Measurements from ENCODE around the gene SAAL1.

DNA sequence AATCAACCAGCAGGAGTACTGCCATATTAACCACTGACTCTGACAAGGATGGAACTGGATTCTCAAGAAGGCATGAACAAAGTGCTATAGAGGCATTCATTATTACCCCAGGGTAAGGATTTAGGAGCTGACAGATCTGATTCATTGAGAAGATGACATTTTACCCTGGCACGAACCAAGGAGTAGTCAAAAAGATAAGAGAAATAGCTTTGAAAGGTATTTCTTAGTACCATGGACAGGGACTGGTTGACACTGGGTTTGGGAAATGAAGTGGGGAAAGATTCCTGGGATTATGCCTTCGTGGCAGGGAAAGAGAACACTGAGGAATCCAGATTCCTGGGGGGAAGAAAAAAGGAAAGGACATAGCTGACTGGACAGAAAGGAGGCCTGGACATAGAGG, 5.1 kb upstream of the SAAL1 start:
- TF ChIP-seq, protein P1, sequence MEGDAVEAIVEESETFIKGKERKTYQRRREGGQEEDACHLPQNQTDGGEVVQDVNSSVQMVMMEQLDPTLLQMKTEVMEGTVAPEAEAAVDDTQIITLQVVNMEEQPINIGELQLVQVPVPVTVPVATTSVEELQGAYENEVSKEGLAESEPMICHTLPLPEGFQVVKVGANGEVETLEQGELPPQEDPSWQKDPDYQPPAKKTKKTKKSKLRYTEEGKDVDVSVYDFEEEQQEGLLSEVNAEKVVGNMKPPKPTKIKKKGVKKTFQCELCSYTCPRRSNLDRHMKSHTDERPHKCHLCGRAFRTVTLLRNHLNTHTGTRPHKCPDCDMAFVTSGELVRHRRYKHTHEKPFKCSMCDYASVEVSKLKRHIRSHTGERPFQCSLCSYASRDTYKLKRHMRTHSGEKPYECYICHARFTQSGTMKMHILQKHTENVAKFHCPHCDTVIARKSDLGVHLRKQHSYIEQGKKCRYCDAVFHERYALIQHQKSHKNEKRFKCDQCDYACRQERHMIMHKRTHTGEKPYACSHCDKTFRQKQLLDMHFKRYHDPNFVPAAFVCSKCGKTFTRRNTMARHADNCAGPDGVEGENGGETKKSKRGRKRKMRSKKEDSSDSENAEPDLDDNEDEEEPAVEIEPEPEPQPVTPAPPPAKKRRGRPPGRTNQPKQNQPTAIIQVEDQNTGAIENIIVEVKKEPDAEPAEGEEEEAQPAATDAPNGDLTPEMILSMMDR (tag by site-specific recombination; IDR thresholded peaks at IDR 0.05): no peak
- TF ChIP-seq, protein P2, sequence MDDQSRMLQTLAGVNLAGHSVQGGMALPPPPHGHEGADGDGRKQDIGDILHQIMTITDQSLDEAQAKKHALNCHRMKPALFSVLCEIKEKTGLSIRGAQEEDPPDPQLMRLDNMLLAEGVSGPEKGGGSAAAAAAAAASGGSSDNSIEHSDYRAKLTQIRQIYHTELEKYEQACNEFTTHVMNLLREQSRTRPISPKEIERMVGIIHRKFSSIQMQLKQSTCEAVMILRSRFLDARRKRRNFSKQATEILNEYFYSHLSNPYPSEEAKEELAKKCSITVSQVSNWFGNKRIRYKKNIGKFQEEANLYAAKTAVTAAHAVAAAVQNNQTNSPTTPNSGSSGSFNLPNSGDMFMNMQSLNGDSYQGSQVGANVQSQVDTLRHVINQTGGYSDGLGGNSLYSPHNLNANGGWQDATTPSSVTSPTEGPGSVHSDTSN (CRISPR knock-in tag; IDR thresholded peaks at IDR 0.05): no peak
- no peak for TF ChIP-seq ZNF214 (tag by site-specific recombination; IDR thresholded peaks at IDR 0.05; ENCODE audit: borderline replicate concordance)
